Loucy (cell line): ENCODE results near the gene NBEA.

ENCODE experiments used
- EZH2phosphoT487 ChIP-seq: fragments of 200-600 bp; IDR thresholded peaks from 2 replicates; pipeline ENCODE4 v1.6.1; 2018; ENCODE audit warnings: antibody characterized with exemption, mild to moderate bottlenecking, moderate library complexity, borderline replicate concordance
- TF ChIP-seq, protein P1 (sequence below): fragments of 200-600 bp; sonication (generic); conservative IDR thresholded peaks from 2 replicates; pipeline ENCODE4 v1.5.1; 2014; ENCODE audit warnings: mild to moderate bottlenecking, antibody characterized with exemption, low read length

DNA sequence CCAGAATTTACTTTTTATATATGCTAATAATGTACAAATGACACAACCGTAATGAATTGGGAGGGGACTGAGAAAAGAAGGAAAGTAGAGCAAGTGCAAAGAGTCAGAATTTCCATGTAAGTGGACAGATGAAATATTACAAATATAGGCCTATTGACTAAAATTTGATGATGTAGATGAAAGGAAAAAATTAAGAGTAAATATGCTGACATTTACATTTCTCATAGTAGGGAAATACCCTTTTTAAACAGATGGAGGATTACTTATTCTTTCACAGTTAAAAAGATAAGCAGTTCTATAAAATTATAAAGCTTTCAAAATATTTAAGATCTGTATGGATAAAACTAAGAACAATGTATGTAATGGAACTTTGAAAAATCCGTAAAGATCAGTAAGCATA, 185.4 kb downstream of the NBEA start:
- TF ChIP-seq, protein P1, sequence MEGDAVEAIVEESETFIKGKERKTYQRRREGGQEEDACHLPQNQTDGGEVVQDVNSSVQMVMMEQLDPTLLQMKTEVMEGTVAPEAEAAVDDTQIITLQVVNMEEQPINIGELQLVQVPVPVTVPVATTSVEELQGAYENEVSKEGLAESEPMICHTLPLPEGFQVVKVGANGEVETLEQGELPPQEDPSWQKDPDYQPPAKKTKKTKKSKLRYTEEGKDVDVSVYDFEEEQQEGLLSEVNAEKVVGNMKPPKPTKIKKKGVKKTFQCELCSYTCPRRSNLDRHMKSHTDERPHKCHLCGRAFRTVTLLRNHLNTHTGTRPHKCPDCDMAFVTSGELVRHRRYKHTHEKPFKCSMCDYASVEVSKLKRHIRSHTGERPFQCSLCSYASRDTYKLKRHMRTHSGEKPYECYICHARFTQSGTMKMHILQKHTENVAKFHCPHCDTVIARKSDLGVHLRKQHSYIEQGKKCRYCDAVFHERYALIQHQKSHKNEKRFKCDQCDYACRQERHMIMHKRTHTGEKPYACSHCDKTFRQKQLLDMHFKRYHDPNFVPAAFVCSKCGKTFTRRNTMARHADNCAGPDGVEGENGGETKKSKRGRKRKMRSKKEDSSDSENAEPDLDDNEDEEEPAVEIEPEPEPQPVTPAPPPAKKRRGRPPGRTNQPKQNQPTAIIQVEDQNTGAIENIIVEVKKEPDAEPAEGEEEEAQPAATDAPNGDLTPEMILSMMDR, result no peak
- no peak for TF ChIP-seq EZH2phosphoT487
